Measurements from ENCODE around the gene DDX1. TPM values are rescaled to one million over a fixed set of nuclear protein-coding genes. Genes with fewer than 3 reads are reported as not detected.

DDX1 gene
- total and polyA plus RNA-seq, 2 experiments from 2014 or later, result 99.9 to 102 TPM

- Mint-ChIP-seq H3K4me3 (no peak overlapping the region), H3K4me1 (no peaks in the 10 kb centered on the region), H3K9me3 (peaks cover 11% of the 10 kb centered on the region; the same call in 2 of the 3 replicates), H3K27me3 (ENCODE audit: insufficient read depth, low read depth, poor library complexity) (no peaks in the 10 kb centered on the region), H3K27ac (no peak overlapping the region), H3K36me3 (ENCODE audit: low read depth) (peaks cover 81% of the 10 kb centered on the region)
- Histone ChIP-seq H3K27ac (ENCODE audit: low read depth) (no peak overlapping the region), H3K79me2 (replicated peaks; ENCODE audit: insufficient read depth) (0 out of 2 replicates have a peak, but pooled peaks cover 4% of the 10 kb centered on the region), H3K4me3 (no peak overlapping the region), H3K36me3 (ENCODE audit: insufficient read depth) (peaks cover 44% of the 10 kb centered on the region), H3K27me3 (ENCODE audit: insufficient read depth) (no peaks in the 10 kb centered on the region), H2AFZ (no peak overlapping the region), H4K20me1 (replicated peaks; ENCODE audit: insufficient read depth) (peaks cover 7% of the 10 kb centered on the region; the same call in 1 of the 2 replicates), H3K4me1 (ENCODE audit: insufficient read depth) (no peaks in the 10 kb centered on the region; the same call in 1 of the 2 replicates), H3K9me2 (ENCODE audit: insufficient read depth) (no peaks in the 10 kb centered on the region), H3K4me2 (no peak overlapping the region), H3F3A (replicated peaks; ENCODE audit: low read depth) (no peaks in the 10 kb centered on the region)
- DNase-seq (ENCODE audit: low spot score) (no peak), ATAC-seq (no peak)
- TF ChIP-seq ZNF462 (CRISPR knock-in tag; IDR thresholded peaks at IDR 0.05), result no peak
- no peak for TF ChIP-seq ETS1 (IDR thresholded peaks at IDR 0.05)
- no peak for TF ChIP-seq NANOG (IDR thresholded peaks at IDR 0.05; ENCODE audit: borderline replicate concordance)
- TF ChIP-seq REST (IDR thresholded peaks at IDR 0.05; ENCODE audit: unreplicated experiment), result no peak
- no peak for TF ChIP-seq EZH2phosphoT487 (IDR thresholded peaks at IDR 0.05; ENCODE audit: unreplicated experiment)
- TF ChIP-seq CTCF (conservative IDR thresholded peaks at IDR 0.05; ENCODE audit: low read depth in 2 of 2), result no peak
- TF ChIP-seq STAT1 (IDR thresholded peaks at IDR 0.05; ENCODE audit: unreplicated experiment), result no peak
- no peak for TF ChIP-seq ZNF114 (CRISPR knock-in tag; IDR thresholded peaks at IDR 0.05)
- TF ChIP-seq POLR2AphosphoS5 (IDR thresholded peaks at IDR 0.05; ENCODE audit: low read depth), result no peak
- TF ChIP-seq CREB1 (CRISPR knock-in tag; IDR thresholded peaks at IDR 0.05; ENCODE audit: low read depth), result no peak
- TF ChIP-seq JUNB (IDR thresholded peaks at IDR 0.05; ENCODE audit: unreplicated experiment), result no peak
- no peak for TF ChIP-seq EZH2 (IDR thresholded peaks at IDR 0.05; ENCODE audit: low read depth, unreplicated experiment)
- TF ChIP-seq ZNF331 (CRISPR knock-in tag; IDR thresholded peaks at IDR 0.05; ENCODE audit: low read depth), result no peak
Observed at GRCh38 chr2:15610430-15610952, 18.8 kb downstream of the DDX1 start.

All from GM23338 (cell line).